ENCODE measurements around the gene NUMB.
"Not testable (repeated sequence)": the region's sequence is repeated elsewhere in the genome, so short reads cannot be mapped to it uniquely, and the experiment has no call there.

Gene NUMB

DNA sequence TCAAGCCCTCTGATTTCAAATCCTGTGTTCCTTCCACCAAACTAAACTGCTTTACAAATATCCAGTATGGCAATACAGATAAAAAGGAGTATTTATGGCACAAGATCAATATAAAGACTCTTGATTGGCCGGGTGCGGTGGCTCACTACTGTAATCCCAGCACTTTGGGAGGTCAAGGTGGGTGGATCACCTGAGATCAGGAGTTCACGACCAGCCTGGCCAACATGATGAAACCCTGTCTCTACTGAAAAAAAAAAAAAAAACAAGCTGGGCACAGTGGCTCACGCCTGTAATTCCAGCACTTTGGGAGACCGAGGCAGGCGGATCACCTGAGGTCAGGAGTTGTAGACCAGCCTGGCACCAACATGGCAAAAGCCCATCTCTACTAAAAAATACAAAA, 35.3 kb downstream of the NUMB start:
- DNase-seq (ENCODE audit: low spot score): not testable (repeated sequence)

GRCh38 chr14:73422515-73422914, 35.8 kb downstream of the NUMB start:
- no peak for DNase-seq (ENCODE audit: low spot score)

DNA sequence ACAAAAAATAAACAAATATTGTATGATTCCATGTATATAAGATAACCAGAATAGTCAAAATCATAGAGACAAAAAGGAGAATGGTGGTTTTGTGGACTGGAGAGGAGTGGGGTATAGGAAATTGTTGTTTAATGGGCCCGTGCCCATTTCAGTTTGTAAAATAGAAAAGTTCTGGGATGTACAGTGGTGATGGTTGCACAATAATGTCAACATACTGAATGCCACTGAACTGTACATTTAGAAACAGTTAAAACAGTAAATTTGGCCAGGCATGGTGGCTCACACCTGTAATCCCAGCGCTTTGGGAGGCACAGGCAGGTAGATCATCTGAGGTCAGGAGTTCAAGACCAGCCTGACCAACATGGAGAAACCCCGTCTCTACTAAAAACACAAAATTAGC, 40.1 kb downstream of the NUMB start:
- no peak for DNase-seq (ENCODE audit: low spot score)

- not testable (repeated sequence) for DNase-seq (ENCODE audit: low spot score)
These were observed 52.1 kb downstream of the NUMB start for GRCh38 chr14:73406248-73406647.

GRCh38 chr14:73403181-73403752, 55.1 kb downstream of the NUMB start:
- no peak for DNase-seq (ENCODE audit: low spot score)

DNA sequence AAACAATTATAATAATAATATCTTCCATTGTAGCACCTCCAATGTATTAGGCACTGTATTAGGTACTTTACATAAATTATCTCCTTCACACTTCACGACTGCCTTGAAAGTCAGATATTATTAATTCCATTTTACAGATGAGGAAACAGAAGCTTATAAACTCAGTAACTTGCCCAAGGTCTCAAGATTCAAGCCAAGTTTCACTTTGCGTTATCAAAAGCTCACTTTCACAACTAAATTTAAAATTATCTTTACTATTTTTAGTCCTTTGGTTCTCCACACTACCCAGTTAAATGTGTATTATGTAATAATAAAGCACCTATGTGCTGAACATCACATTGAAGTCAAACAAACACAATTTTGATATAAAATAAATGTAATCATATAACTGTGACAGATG, 55.8 kb downstream of the NUMB start:
- no peak for DNase-seq (ENCODE audit: low spot score)

DNA sequence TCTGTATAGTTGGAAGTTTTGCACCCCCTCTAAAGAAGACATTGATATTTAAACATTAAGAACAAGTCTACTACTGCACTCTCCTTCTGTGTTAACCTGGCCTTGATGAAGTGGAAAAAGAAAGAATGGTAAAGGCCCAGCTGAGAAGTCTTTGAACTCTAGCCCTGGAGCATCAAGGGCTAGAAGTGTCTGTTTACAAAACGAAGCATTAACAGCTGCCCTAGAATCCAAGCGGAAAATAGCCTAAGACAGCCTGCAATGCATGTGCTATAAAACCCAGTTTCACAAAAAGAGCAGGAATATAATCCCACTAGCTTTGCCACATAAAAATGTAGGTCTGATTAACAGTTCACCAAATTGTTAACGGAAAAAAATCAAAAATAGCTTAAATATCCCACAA, 60.5 kb downstream of the NUMB start:
- no peak for DNase-seq (ENCODE audit: low spot score)

- no peak for DNase-seq (ENCODE audit: low spot score)
These were observed 64.0 kb downstream of the NUMB start for GRCh38 chr14:73394317-73394716.

DNA sequence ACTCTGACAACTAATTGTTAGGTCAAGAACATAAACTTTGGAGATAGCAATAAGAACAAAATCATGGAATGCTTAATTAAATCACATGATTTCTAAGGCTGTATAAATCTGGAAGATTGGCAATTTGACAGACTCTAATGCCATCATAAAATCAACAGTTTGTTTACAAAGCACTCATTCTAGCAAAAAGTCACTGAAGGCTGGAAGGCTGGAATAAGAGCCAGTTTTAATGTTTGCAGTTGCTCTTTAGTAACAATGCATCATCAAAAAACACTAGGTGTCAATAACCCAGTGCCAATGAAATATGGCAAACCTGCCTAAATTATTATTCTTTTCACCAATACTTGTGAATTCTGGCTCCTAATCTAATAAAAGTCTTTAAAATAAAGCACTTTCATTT, 65.0 kb downstream of the NUMB start:
- DNase-seq (ENCODE audit: low spot score): no peak

GRCh38 chr14:73392329-73393257, 65.8 kb downstream of the NUMB start:
- no peak for DNase-seq (ENCODE audit: low spot score)

DNA sequence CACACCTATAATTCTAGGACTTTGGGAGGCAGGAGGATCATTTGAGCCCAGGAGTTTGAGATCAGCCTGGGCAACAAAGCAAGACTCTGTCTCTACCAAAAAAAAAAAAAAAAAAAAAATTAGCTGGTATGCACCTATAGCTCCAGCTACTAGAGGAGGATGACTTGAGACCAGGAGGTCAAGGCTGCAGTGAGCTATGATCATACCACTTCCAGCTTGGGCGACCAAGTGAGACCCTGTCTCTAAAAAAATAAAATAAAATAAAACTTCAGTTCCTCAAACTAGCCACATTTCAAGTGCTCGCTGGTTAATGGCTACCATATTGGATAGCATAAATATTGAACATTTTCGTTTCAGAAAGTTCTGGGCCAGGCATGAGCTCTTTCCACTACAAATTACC, 70.5 kb downstream of the NUMB start:
- not testable (repeated sequence) for DNase-seq (ENCODE audit: low spot score)

GRCh38 chr14:73386342-73386741, 72.0 kb downstream of the NUMB start:
- DNase-seq (ENCODE audit: low spot score): no peak

GRCh38 chr14:73385021-73385420, 73.3 kb downstream of the NUMB start:
- DNase-seq (ENCODE audit: low spot score): not testable (repeated sequence)

- no peak for DNase-seq (ENCODE audit: low spot score)
These were observed 75.0 kb downstream of the NUMB start for GRCh38 chr14:73383356-73383755.

- no peak for DNase-seq (ENCODE audit: low spot score)
These were observed 76.8 kb downstream of the NUMB start for GRCh38 chr14:73381380-73382013.

DNA sequence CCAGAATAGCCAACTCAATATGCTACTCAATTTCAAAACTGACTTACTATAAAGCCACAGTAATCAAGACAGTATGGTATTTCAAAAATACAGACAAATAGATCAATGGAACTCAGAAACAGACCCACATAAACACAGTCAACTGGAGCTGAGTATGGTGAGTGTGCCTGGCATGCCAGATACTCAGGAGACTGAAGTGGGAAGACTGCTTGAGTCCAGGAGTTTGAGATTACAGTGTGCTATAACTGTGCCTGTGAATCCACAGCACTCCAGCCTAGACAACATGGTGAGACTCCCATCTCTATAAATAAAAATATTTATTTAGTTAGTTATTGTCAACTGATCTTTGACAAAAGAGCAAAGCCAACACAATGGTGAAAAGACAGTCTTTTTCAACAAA, 81.8 kb downstream of the NUMB start:
- DNase-seq (ENCODE audit: low spot score): no peak

DNA sequence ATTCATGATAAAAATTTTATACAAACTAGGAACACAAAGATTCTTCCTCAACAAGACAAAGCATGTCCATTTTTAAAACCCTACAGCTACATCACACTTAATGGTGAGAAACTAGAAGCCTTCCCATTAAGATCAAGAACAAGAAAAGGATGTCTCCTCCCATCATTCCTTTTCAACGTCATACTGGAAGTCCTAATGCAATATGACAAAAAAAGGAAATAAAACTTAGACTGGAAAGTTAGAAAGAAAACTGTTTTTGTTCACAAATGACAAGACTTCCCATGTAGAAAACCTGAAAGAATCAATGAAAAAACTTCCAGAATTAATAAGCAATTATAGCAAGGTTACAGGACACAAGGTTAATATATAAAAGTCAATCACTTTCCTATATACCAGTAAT, 82.5 kb downstream of the NUMB start:
- DNase-seq (ENCODE audit: low spot score): no peak

DNA sequence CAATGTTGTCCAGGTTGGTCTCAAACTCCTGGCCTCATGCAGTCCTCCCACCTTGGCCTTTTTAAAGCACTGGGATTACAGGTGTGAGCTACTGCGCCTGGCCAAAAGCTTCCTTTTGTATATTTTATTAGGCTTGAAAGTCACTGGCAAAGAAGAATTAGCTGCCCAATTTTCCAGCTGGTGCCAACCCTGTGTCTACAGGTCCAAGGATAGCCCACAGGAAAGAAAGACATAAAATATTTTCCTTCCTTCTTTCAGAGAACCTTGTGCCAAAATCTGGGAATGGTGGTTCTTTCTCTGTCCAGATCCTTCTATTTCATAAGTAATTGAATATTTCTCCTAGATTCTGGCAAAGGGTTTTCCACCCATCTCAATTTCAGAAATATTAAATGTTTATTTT, 84.1 kb downstream of the NUMB start:
- no peak for DNase-seq (ENCODE audit: low spot score)

GRCh38 chr14:73372529-73372928, 85.8 kb downstream of the NUMB start:
- DNase-seq (ENCODE audit: low spot score): no peak

DNA sequence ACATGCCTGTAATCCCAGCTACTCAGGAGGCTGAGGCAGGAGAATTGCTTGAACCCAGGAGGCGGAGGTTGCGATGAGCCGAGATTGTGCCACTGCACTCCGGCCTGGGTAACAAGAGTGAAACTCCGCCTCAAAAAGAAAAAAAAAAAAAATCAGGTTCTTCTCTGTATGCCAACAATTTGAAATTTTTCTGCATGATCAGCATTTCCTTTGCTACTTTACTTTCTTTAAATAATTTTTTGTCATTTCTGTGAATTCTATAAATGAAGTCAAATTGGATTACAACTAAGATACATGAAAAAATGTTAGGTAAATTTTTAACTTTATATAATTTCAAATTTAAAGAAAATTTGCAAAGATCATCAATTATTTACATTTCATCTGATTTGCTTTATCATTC, 87.8 kb downstream of the NUMB start:
- no peak for DNase-seq (ENCODE audit: low spot score)

- DNase-seq (ENCODE audit: low spot score): no peak
These were observed 88.9 kb downstream of the NUMB start for GRCh38 chr14:73369428-73369827.

DNA sequence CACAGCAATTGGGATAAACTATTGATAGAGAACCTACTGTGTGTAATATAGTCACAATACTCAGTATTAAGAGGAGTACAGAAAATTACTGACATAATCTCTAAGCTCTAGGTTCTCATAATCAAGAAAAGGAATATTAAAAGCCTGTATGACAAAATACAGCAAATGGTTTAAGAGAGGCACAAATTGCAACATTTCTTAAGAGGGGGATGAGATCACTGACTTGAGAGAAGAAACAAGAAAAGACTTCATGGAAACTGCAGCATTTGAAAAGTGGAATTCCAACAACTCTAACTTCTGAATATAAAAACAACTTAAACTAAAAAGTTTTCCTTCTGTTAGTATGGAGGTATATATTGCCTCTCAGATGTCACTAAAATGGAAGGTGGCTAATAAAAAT, 89.7 kb downstream of the NUMB start:
- DNase-seq (ENCODE audit: low spot score): no peak

DNA sequence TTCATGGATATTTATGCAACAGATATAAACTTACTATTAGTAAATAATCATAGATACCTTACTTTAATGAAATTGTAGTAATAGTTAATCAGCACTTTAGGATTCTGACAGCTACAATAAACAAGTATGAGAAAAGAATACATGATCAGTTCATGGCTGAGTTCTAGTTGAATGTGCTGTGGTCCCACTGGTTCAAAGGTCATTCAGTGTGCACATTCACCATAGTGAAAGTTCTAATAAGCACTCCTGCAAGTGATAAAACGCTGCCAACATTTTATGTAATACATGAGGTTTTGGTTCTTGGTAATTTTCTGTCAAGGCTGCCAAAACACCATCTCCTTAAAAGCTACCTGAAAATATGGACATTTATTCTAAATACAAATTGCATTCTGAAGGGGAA, 92.6 kb downstream of the NUMB start:
- DNase-seq (ENCODE audit: low spot score): no peak

All from SK-N-DZ (cell line).